Measurements from ENCODE around the gene ALKBH6. TPM values are rescaled to one million over a fixed set of nuclear protein-coding genes. Genes with fewer than 3 reads are reported as not detected.

The ALKBH6 gene
- total and polyA plus RNA-seq, 2 experiments from 2014 or later, result 33.6 to 51.4 TPM

DNA sequence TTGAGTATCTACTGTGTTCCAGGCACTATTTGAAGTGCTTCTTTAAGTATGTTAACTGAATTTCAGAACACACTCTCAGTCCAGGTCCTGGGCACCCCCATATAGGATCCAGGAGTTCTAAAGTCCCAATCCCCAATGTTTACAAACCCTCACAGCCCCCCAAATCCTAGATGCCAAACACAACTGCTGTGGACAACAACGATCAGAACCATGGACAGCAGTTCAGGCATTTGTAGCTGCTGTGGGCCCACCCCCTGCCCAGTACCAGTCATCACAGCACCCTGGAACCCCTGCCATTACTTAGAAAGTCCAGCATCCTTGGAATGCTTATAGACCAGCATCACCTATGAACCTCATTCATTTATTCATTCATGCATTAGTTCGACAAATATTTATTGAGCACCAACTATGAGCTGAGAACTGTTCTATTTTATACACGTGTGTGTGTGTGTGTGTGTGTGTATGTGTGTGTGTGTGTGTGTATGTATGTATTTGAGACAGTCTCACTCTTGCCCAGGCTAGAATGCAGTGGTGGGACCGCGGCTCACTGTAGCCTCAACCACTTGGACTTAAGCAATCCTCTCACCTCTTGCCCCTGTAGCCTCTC lies 38.3 kb downstream of the ALKBH6 start:
- H3K27ac ChIP-seq (ENCODE audit: low read depth), result no peak overlapping the region
- no peaks in the 10 kb centered on the region for H3F3A ChIP-seq (replicated peaks; ENCODE audit: low read depth)
- H3K79me2 ChIP-seq (replicated peaks; ENCODE audit: insufficient read depth), result no peaks in the 10 kb centered on the region
- H3K4me3 ChIP-seq, result no peak overlapping the region
- Mint-ChIP-seq H3K27ac (no peak overlapping the region), H3K4me3 (no peak overlapping the region), H3K4me1 (peaks cover 14% of the 10 kb centered on the region), H3K27me3 (ENCODE audit: insufficient read depth, low read depth, poor library complexity) (peaks cover 17% of the 10 kb centered on the region), H3K9me3 (no peaks in the 10 kb centered on the region; the same call in 2 of the 3 replicates), H3K36me3 (ENCODE audit: low read depth) (no peaks in the 10 kb centered on the region)
- no peaks in the 10 kb centered on the region for H3K36me3 ChIP-seq (ENCODE audit: insufficient read depth)
- H3K27me3 ChIP-seq (ENCODE audit: insufficient read depth), result no peaks in the 10 kb centered on the region
- H3K9me2 ChIP-seq (ENCODE audit: insufficient read depth), result no peaks in the 10 kb centered on the region
- H2AFZ ChIP-seq, result no peak overlapping the region
- H3K4me2 ChIP-seq, result no peak overlapping the region
- DNase-seq (ENCODE audit: low spot score) (peak; percentile 80), ATAC-seq (peak; percentile 36; the same call in 2 of the 3 replicates)
- TF ChIP-seq, protein P1, sequence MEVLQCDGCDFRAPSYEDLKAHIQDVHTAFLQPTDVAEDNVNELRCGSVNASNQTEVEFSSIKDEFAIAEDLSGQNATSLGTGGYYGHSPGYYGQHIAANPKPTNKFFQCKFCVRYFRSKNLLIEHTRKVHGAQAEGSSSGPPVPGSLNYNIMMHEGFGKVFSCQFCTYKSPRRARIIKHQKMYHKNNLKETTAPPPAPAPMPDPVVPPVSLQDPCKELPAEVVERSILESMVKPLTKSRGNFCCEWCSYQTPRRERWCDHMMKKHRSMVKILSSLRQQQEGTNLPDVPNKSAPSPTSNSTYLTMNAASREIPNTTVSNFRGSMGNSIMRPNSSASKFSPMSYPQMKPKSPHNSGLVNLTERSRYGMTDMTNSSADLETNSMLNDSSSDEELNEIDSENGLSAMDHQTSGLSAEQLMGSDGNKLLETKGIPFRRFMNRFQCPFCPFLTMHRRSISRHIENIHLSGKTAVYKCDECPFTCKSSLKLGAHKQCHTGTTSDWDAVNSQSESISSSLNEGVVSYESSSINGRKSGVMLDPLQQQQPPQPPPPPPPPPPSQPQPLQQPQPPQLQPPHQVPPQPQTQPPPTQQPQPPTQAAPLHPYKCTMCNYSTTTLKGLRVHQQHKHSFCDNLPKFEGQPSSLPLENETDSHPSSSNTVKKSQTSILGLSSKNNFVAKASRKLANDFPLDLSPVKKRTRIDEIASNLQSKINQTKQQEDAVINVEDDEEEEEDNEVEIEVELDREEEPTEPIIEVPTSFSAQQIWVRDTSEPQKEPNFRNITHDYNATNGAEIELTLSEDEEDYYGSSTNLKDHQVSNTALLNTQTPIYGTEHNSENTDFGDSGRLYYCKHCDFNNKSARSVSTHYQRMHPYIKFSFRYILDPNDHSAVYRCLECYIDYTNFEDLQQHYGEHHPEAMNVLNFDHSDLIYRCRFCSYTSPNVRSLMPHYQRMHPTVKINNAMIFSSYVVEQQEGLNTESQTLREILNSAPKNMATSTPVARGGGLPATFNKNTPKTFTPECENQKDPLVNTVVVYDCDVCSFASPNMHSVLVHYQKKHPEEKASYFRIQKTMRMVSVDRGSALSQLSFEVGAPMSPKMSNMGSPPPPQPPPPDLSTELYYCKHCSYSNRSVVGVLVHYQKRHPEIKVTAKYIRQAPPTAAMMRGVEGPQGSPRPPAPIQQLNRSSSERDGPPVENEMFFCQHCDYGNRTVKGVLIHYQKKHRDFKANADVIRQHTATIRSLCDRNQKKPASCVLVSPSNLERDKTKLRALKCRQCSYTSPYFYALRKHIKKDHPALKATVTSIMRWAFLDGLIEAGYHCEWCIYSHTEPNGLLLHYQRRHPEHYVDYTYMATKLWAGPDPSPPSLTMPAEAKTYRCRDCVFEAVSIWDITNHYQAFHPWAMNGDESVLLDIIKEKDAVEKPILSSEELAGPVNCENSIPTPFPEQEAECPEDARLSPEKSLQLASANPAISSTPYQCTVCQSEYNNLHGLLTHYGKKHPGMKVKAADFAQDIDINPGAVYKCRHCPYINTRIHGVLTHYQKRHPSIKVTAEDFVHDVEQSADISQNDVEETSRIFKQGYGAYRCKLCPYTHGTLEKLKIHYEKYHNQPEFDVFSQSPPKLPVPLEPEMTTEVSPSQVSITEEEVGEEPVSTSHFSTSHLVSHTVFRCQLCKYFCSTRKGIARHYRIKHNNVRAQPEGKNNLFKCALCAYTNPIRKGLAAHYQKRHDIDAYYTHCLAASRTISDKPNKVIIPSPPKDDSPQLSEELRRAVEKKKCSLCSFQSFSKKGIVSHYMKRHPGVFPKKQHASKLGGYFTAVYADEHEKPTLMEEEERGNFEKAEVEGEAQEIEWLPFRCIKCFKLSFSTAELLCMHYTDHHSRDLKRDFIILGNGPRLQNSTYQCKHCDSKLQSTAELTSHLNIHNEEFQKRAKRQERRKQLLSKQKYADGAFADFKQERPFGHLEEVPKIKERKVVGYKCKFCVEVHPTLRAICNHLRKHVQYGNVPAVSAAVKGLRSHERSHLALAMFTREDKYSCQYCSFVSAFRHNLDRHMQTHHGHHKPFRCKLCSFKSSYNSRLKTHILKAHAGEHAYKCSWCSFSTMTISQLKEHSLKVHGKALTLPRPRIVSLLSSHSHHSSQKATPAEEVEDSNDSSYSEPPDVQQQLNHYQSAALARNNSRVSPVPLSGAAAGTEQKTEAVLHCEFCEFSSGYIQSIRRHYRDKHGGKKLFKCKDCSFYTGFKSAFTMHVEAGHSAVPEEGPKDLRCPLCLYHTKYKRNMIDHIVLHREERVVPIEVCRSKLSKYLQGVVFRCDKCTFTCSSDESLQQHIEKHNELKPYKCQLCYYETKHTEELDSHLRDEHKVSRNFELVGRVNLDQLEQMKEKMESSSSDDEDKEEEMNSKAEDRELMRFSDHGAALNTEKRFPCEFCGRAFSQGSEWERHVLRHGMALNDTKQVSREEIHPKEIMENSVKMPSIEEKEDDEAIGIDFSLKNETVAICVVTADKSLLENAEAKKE (CRISPR knock-in tag; IDR thresholded peaks at IDR 0.05), result no peak
- TF ChIP-seq CREB1 (CRISPR knock-in tag; IDR thresholded peaks at IDR 0.05; ENCODE audit: low read depth) (no peak), ZNF114 (CRISPR knock-in tag; IDR thresholded peaks at IDR 0.05) (no peak), REST (IDR thresholded peaks at IDR 0.05; ENCODE audit: unreplicated experiment) (peak; percentile 88), NANOG (IDR thresholded peaks at IDR 0.05; ENCODE audit: borderline replicate concordance) (no peak)
- H4K20me1 ChIP-seq (replicated peaks; ENCODE audit: insufficient read depth), result no peaks in the 10 kb centered on the region
- H3K4me1 ChIP-seq (ENCODE audit: insufficient read depth), result peaks cover 5% of the 10 kb centered on the region; the same call in 1 of the 2 replicates
